Left forelimb (tissue), 1 donor: ENCODE results near the gene TTLL10.

ENCODE experiments used
- DNase-seq: peaks from one replicate; pipeline ENCODE4 v3.0.0-alpha.2; 2018; ENCODE audit warnings: low spot score

Gene TTLL10

GRCh38 chr1:1236945-1237873 lies 63.5 kb downstream of the TTLL10 start:
- no peak for DNase-seq

- DNase-seq, result no peak
Measured at GRCh38 chr1:1237874-1238701, 64.4 kb downstream of the TTLL10 start.

GRCh38 chr1:1238702-1239178 lies 65.1 kb downstream of the TTLL10 start:
- no peak for DNase-seq

GRCh38 chr1:1239227-1239613 lies 65.5 kb downstream of the TTLL10 start:
- DNase-seq, result no peak

- DNase-seq, result no peak
Measured at GRCh38 chr1:1239614-1240347, 66.1 kb downstream of the TTLL10 start.

GRCh38 chr1:1240348-1240732 lies 66.7 kb downstream of the TTLL10 start:
- no peak for DNase-seq

GRCh38 chr1:1240822-1241587 lies 67.3 kb downstream of the TTLL10 start:
- DNase-seq, result no peak

GRCh38 chr1:1241588-1242219 lies 68.0 kb downstream of the TTLL10 start:
- no peak for DNase-seq

- no peak for DNase-seq
Measured at GRCh38 chr1:1242461-1243265, 69.0 kb downstream of the TTLL10 start.

GRCh38 chr1:1243266-1243660 lies 69.6 kb downstream of the TTLL10 start:
- no peak for DNase-seq

- no peak for DNase-seq
Measured at GRCh38 chr1:1243807-1244191, 70.1 kb downstream of the TTLL10 start.

GRCh38 chr1:1244192-1244811 lies 70.6 kb downstream of the TTLL10 start:
- no peak for DNase-seq

- DNase-seq, result no peak
Measured at GRCh38 chr1:1245178-1245816, 71.6 kb downstream of the TTLL10 start.

- DNase-seq, result no peak
Measured at GRCh38 chr1:1245817-1246576, 72.3 kb downstream of the TTLL10 start.

- no peak for DNase-seq
Measured at GRCh38 chr1:1246577-1247340, 73.1 kb downstream of the TTLL10 start, which contains the start of gene C1QTNF12. Gene C1QTNF12 (minus strand): TSS chr1:1246722. CDS start chr1:1246690, 32 bp downstream.

GRCh38 chr1:1247341-1247913 lies 73.7 kb downstream of the TTLL10 start:
- DNase-seq, result no peak
